ENCODE results near the gene MCEE.
A peak's percentile ranks its signal among the peaks of the same experiment; 100 is the strongest.
"Not testable (repeated sequence)": the region's sequence is repeated elsewhere in the genome, so short reads cannot be mapped to it uniquely, and the experiment has no call there.

Gene MCEE

DNA sequence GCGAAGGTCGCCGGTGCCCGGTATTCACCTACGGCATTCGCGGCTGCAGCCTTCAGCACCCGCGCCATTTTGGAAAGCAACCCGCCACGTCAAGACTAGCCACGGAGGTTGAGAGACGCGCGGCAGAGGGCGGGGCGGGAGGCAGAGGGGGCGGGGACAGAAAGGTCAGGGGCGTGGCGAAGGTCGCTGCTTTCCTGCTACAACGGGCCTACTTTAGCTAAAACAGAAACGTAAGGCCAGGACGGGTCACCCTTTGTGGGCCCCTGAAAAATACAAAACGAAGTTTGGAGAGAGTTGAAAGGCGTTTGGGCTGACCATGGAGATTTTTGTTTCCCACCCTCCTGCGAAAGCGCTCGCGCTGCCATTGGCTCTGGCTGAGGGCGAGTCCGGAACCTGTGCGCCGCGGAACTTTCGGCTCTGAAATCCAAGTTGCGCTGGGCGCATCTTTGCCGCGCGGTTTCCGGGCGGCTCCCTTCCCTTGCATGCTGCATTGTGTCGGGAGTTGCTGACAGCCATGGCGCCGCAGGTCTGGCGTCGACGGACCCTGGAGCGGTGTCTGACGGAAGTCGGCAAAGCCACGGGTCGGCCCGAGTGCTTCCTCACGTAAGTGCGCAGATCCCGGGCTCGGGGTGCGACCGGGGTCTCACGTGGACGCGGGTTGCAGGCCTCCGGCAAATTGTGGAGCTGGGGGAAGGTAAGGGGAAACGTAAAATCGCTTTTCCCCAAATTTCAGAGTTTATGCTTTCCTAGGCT, at the start of gene MCEE, which contains the start of gene MPHOSPH10:
TSS of gene MCEE (minus strand) at position 78 of the 753 bp plus-strand sequence. CDS start at position 68, 10 bp downstream.
TSS of gene MPHOSPH10 (plus strand) at position 483 of the 753 bp plus-strand sequence. CDS start at position 515, 32 bp downstream.
- peak; percentile 44 to 93 for DNase-seq

DNA sequence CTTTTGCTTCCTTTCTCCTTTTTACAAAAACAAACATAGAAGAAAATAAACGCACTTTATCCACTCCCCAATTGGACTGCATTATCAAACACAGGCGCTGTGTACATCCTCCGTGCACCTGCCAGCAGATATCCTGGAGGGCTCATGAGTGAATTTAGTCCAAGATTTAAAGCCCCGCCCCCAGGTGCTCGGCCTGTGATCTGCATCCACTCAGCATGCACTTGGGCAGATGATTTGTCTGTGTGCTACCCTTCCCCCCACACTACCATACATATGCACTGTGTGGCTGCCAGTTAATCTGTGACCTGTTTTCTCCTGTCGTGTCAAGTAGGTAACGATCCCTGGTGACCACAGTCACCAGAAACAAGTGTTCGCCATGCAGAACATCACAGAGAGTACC, 48.8 kb upstream of the MCEE start:
- DNase-seq: not testable (repeated sequence)

DNA sequence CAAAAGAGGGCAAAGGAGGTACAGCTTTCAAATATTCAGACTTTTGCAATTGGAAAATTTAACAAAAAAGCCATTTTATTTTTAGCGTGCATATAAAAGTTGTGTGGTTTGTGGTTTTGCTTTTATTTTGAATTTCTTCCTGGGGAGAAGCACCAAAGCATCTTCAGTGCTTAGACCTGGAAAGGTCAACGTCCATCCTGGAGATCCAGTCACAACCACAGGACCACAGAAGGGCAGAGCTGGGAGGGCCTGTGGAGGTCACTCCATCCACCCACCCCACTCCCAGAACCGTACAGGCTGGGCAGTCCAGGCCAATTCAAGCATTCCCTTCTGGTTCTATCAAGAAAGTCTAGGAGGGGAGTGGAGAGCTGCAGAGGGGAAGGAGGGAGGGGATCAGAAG, 44.2 kb upstream of the MCEE start:
- DNase-seq: no peak

DNA sequence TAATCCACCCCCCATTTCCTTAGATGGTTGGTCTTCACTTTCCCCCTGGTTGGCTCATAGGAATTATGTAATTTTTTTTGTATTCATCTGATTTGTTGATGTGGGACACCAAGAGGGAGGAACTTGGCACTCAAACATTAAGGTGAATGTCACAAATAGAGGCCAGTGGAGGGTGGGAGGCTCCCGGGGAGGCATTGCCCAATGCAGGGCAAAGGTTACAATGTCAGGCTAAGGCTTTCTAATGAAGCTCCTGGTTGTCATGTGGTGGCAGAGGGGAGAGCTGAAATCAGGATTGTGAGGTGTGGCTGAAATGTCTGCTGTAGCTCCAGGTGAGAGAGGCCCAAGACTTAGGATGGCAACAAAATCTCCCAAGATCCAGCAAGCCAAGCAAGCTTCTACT, 43.1 kb upstream of the MCEE start:
- no peak for DNase-seq

DNA sequence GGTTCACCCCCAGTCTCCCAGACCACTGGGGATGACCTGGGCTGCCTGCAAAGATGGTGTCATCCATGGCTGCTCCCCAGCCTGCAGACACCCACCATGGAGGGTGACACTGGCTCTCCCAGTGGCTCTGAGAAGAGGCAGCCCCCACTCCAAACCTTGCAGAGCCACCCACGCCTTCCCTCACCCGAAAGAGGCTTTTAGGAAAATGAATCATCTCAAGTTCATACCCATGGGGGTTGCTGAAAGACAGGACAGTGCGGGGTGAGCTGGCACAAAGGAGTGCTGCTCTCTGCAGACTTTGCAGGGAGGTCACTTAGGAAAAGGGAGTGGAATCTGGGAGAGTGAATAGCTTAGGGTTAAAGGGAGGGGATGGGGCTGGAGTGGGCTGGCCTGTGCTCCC, 36.8 kb upstream of the MCEE start:
- no peak for DNase-seq

DNA sequence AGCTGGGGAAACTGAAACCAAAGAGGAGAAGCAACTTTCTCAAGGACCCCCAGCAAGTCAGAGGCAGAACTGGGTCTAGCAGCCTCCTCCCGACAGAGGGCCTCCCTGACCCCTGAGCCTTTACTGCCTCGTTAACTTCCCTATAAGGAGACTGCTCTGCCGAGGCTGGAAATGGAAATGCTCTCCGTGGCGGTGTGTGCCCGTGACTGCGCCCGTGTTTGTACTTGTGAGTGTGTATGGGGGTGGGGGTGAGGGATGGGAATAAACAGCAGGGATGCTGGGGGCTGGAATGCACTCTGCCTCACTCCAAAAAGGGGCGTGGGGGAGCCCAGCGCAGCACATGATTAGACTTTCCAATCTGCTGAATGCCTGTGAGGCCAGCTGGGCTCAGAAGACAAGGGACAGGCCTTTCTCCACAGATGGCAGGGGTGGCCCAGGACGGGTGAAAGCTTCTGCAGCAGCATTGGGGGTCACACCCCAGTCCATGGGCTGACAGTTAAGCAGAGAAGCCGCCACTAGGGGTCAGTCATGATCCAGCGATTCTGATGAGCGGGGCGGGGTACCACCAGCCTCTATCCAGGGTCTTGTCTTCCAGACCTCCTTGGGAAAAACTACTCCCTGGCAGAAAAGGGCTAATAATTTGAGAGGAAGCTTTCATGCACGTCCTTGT, 27.2 kb upstream of the MCEE start:
- no peak for DNase-seq

DNA sequence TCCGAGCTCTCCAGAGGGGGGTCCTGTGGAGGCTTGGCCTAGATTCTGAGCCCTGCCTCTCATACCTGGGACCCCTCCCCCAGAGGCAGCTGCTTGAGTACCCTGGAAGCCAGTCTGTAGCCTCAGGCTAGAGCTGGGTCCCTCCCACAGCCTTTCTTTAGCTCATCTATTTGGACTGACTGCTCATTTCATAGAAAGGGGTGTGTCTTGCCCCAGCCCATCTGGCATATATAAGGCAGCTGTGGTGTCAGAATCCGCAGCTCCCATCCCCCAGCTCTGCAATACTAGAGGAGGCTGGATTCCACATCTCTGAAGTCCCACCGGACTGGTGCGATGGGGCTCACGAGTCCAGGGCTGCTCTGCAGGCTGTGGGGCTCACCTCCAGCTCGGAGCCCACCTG, 26.5 kb upstream of the MCEE start:
- DNase-seq: no peak

DNA sequence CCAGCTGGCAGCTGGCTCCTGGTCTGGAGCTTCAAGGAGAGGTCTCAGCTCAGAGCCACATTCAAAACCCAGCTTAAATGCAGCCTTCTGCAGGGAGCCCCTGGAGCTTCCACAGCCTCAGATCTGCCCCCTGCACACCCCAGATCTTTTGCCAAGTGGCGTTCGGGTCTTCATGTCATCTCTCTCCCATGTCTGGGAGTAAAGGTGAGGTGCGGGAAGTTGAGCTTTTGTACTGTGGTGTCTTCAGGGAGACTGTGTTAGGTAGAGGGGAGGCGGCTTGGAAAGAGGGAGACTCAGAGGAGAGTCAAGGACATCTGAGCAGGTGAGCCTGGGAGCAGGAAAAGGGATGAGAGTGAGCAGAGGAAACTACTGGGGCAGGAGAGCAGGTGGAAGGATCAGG, 25.8 kb upstream of the MCEE start:
- no peak for DNase-seq

DNA sequence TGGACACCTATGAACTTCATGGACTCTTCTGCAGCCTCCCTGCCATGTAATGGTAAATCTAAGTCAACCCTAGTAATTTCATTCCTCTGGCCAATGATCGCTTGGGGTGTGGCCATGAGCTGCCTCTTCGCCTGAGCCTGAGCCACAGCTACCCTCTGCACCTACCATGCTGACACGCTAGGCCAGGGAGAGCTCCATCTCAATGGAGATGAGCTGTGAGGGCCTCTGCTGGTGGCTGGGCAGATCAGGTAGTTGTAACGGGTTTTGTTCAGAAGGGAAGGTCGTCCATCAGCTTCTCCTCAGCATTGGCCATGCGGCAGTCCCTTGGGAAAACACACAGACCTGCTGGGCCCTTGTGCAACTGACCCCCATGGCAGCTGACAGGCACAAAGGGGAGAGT, 24.8 kb upstream of the MCEE start:
- no peak for DNase-seq

DNA sequence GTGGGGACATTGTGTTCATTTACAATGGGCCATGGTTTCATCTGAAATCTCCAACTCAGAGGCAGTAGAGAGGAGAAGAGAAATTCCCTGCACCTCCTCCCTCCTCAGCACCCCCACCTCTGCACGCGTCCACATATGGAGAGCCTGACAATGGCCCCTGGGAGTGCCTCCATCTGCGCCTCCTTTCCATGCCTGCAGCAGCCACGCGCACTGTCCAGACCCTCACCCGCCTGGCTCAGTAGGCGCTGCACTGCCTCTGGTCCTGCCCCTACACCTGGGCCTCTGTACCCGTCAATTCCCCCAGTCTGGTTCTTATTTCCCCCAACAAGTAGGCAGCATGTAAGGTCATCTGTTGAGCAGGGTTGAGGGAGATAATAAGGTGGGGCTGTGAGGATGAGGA, 24.2 kb upstream of the MCEE start:
- DNase-seq: no peak

DNA sequence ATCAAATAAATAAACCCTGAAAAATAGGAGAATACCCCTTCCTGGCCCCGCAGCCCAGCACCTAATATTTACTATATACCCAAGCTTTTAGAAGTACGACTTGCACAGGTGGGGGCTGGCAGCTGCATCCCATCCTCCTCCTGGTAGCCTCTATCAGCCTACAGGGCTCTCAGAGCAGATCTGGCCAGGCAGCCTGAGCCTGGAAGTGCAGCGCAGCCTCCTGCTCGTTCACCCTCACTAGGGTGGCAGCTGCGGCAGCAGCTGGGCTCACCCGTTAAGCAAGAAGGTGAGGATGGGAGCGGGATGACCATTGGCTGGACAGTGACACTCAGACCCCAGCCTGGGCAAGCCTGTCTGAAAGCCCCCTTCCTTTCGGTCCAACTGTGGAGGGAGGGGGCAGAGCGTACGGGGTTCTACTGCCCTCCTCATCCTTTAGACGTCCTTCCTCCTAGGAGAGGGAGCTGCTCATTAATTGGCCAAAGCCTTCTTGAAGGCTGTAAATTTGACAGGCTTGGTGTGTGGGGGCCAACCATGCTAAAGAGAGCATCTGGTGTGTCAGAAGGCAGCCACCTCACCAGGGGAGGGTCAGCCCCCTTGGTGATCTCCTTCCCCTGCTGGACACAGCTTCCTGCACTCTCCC, 23.7 kb upstream of the MCEE start:
- no peak for DNase-seq

DNA sequence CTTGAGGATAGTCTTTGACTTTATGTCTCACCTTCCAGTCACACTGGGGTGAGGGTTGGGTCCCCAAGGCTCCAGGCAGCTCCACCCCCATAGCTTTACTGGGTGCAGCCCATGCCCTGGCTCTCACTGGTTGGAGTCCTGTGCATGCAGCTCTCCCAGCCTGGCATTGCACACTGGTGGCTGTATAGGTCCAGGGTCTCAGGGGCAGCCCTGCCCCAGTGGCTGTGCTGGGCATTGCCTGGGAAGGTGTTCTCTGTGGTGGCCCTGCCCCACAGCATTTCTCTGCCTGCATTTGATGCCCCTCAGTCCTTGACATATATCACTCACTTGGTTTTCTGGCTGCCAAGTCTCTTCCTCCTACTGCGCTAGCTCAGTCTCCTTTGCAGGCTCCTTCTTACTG, 21.6 kb upstream of the MCEE start:
- DNase-seq: no peak

DNA sequence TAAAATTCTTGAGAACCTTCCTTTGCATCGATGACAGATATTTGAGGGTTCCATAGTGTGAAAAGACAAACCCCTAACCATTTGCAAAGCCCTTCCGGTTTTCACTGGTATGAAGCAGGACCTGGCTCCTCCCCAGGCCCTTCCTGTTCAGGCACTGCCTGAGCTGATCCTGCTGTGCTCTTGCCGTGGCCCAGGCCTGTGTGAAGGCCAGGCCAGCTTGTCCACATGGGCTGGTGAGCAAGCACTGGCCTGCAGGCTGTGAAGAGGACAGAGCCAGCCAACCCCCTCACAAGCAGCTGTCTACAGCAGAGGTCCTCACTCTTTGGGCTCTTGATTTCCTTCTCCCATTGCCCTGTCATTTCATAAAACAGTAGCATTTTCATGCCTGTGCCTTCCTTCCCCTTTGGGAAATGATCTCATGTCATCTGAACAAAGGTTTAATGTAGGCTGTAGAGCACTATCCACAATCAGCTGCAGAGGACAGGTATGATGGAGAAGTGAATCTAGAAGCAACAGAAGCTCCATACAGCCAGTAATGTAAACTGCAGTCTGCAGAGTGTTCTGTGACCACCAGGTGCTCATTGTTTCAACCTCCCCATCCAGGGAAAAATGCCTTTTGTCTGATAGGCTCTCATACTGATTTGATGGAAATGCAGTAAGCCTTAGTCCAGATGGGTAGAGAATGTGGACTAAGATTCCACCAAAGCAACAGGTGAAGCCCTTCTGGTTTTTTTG, 20.2 kb upstream of the MCEE start:
- DNase-seq: no peak

DNA sequence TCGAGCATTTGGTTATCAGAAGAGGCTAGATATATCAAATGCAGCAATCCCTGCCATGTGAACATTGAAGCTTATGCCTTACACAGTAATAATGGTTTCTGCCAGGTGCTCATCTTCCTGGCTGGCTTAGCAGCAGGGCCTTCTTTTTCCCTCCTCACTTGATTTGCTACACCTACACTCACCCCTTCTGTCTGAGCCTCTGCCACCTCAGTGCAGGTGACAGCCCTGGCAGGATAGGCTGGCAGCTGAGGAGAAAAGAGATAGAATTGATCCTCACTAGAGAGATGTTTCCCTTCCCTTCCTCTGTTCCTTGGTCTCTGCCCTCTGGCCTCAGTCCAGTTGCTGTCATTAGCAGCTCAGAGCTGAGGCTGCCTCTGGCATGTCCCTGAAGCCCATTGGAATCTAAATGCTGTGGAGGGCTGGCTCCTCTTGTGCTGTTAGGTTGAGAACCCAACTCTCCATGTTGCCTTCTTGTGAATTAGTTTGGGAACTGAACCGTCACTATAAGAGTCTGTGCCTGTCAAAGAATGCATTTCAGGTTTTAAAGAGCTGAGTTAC, 18.6 kb upstream of the MCEE start:
- no peak for DNase-seq

DNA sequence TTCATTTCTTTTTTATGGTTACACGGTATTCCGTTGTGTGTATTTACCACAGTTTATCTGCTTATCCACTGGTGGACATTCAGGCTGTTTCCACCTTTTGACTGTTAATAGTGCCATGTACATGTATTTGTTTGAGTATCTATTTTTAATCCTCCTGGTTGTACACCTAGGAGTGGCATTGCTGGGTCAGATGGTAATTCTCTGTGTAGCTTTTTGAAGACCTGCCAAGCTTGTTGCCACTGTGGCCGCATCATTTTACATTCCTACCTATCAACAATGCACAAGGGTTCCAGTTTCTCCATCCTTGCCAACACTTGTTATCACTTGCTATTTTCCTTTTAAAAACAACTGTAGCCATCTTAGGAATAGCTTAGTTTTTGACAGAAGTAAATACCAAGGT, 13.8 kb upstream of the MCEE start:
- DNase-seq: no peak

DNA sequence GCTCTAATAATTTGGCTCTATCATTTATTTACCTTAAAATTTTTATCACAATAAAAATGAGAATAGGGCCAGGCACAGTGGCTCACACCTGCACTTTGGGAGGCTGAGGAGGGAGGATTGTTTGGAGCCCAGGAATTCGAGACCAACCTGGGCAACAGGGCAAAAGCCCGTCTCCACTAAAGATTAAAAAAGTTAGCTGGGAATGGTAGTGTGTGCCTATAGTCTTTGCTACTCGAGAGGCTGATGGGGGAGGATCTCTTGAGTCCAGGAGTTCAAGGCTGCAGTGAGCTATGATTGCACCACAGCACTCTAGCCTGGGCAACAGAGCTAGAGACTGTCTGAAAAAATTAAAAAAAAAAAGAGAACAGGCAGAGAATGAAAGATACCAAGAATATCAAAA, 6.1 kb upstream of the MCEE start:
- no peak for DNase-seq

DNA sequence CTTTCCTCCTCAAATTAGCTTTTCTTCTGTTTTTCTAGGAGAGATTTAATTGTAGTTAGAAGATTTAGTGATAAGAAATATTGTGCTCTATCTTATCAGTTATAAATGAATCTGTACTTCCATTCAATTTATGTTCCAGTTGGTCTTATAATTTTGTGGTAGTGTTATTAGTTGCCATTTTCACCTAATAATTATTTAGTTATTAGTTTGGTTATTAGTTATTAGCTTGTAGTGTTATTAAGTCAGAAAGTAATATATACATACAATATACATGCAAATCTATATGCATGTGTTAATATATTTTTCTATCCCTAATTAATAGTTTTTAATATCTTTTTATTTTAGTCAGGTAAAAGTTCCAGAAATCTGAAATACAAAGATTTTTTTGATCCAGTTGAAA, 3.6 kb upstream of the MCEE start:
- no peak for DNase-seq

DNA sequence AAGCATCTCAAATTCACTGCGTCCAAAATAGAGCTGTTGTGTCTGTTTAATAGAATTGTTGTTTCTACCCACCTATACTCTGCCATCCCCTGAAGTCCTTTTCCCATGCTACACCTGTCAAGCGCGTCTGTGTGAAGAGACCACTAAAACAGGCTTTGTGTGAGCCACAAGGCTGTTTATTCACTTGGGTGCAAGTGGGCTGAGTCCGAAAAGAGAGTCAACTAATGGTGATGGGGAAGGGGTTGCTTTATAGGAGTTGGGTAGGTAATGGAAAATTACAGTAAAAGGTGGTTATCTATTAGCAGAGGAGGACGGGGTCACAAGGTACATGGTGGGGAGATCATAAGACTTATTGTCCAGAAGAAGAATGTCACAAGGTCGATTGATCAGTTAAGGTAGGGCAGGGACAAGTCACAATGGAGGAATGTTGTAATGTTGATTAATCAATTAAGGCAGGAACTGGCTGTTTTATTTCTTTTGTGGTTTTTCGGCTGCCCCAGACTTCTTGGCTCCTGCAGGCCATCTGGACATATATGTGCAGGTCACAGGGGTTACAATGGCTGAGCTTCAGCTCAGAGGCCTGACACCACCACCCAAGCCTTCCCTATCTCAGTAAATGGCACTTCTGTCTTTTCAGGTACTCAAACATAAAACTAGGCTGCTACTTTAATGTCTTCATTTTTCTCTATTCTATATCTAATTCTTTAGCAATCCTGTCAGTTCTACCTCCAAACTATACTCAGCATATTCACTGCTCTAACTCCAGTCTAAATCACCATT, 1.5 kb upstream of the MCEE start:
- not testable (repeated sequence) for DNase-seq

DNA sequence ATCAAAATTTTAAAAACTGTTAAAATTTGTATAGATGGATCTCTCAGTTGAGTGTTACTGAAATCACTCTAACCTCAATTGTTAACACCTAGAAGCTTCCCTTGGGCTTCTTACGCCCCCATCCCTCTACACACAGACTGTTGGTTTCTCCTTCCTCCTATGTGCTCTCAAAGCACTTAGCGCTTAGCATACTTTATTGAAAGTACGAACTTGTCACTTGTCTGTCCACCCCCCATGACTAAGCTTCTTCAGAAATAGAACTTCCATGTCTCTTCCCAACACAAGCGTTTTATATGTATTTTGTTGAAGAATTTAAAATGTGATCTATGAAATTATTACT, 846 bp upstream of the MCEE start:
- peak in 1 of 2 experiments; percentile 45 for DNase-seq

DNA sequence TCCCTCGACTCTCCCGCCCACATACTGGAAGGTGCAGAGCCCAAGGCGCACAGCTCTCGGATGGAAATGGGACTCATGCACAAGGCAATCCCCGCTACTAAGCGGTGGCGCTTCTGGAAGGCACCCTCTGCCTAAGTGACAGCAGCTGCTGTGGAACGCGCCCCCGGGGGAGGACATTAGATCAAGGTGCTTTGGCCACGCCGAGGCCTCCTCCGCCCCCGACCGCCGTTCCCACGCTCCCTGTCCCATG, 202 bp downstream of the MCEE start:
- peak; percentile 38 to 79 for DNase-seq

DNA sequence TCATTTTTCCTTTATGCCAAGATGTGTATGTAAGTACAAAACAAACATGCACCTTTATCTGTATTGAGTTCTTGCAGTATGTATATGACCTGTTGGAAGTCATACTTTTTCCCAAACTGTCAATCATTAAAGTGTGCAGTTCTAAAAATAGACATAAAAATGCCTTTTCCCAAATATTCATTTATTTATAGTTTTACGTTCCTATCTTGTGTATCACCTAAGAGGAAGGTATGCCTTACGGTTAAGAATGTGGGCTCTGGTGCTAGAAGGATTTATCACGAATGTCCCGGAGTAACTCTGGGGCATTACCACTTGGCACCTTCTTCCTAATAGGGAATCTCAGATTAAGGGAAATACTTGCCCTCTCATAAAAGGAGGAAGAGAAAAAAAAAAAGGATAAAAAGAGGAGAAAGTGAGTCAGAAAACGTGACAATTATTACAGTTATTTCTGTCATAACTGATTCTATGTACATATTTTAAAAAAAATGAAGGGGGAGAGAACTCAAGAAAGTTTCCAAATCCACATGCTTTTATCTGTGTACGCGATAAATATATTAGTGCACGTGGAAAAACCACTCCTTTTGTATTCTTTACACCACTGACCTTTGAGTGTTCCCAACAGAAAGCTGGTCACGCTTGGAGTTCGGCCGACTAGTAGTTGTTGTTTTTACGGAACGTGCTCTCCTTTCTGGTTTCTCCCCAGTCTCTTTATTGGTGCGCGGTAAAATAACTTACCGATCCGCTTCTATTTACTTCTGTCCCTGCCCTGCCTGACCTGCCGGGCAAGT, 721 bp downstream of the MCEE start:
- DNase-seq: no peak

DNA sequence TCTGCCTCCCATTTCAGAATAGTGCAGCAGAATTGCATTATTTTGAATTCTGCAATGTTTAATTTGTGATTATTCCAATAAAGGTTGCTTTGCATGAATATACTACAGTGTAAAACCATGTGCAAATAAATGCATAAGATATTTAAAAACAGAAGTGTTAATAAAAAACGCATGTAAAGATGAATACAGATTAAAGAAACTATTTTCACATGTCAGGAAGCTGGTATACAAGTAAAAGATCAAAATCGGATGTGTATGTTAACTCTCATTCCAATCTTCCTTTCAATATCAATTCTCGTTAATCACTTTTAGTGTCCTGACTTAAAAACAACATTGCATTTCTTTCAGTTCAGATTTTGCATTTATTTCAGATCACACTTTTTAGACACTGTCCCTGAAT, 3.1 kb downstream of the MCEE start:
- no peak for DNase-seq

All from SW 1271 (cell line).